ENCODE data around the gene NFE2L1. TPM values are rescaled to one million over a fixed set of nuclear protein-coding genes. Genes with fewer than 3 reads are reported as not detected.

The NFE2L1 gene
- total and polyA plus RNA-seq, 2 of the 8 experiments (the other 6 are each of a cell fraction or from before 2014, with no cell fraction given), result 140 to 143 TPM

DNA sequence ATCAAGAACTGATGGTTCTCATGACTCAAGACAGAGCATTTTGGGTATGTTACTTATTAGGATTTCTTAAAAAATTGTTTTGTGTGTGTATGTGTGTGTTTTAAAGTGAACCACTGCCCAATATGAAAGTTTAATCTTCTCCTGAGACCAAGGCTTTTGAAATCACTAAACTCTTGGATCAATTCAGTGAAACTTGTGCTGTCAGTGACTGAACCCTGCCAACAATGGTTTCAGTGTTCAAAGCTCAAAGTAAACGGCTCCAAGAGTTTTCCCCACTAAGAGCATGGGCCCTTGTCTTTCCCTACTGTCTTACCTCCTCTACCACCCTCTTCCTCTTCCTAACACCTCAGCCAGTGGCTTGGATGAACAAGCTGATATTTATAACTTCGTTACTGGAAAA is 22.0 kb downstream of the NFE2L1 start:
- H4K91ac ChIP-seq (replicated peaks; ENCODE audit: insufficient read length, low read length), result no peak overlapping the region
- no peak overlapping the region for H3K14ac ChIP-seq (ENCODE audit: insufficient read length)
- no peak overlapping the region for H2BK5ac ChIP-seq (ENCODE audit: low read depth, low read length)
- H3K4me3 ChIP-seq (ENCODE audit: extremely low read depth in 1 of 4, insufficient read depth in 2 of 4, low read depth in 3 of 4, low read length in 4 of 4), result no peak overlapping the region
- H2AK5ac ChIP-seq (ENCODE audit: low read depth, low read length), result no peak overlapping the region
- H3K79me1 ChIP-seq (ENCODE audit: low read depth, low read length), result no peaks in the 10 kb centered on the region
- H3K18ac ChIP-seq (ENCODE audit: extremely low read depth, low read length), result no peak overlapping the region
- no peak overlapping the region for H4K5ac ChIP-seq (ENCODE audit: insufficient read length, low read depth, low read length)
- ChIA-PET POLR2A (ENCODE audit: partially characterized antibody) (interaction anchor here (0.9 to 41.8 kb wide), 5 partner anchors 8 to 33 kb away, joined by 3 to 1227 read pairs (median 213); partner anchors contain the start of genes COPZ2 and NFE2L1), CTCF (ENCODE audit: partially characterized antibody) (interaction anchor here (0.6 to 5.5 kb wide), 6 partner anchors 9 to 578 kb away, joined by 3 to 78 read pairs (median 18); partner anchors contain the start of genes COPZ2 and NFE2L1)
- H3K23ac ChIP-seq (ENCODE audit: insufficient read length), result no peak overlapping the region
- no peak overlapping the region for H3K9ac ChIP-seq (replicated peaks in 1 of 4; ENCODE audit: extremely low read depth in 1 of 4, low read depth in 3 of 4, low read length in 3 of 4)
- no peaks in the 10 kb centered on the region for H3K79me2 ChIP-seq (ENCODE audit: control insufficient read depth in 1 of 2, insufficient read depth in 2 of 2, low read length in 2 of 2)
- no peak overlapping the region for H3K4me2 ChIP-seq (ENCODE audit: insufficient read depth in 1 of 2, low read depth in 2 of 2, low read length in 2 of 2)
- no peak overlapping the region for H2BK120ac ChIP-seq (replicated peaks; ENCODE audit: low read depth, low read length)
- FAIRE-seq (no peak), DNase-seq (ENCODE audit: low read depth in 1 of 2, low spot score in 2 of 2) (no peak)
- no peaks in the 10 kb centered on the region for H3K9me3 ChIP-seq (ENCODE audit: insufficient read depth in 2 of 2, low read depth in 1 of 2, low read length in 1 of 2)
- H2BK20ac ChIP-seq (ENCODE audit: low read length), result no peak overlapping the region
- no peaks in the 10 kb centered on the region for H3K23me2 ChIP-seq (ENCODE audit: low read depth, low read length)
- no peak overlapping the region for H3K56ac ChIP-seq (replicated peaks; ENCODE audit: insufficient read length, low read depth, low read length)
- no peak overlapping the region for H3K4ac ChIP-seq (replicated peaks; ENCODE audit: insufficient read length, low read depth, low read length)
- WGBS, 2 experiments (ENCODE audit: extremely low coverage in 1 of 2, insufficient coverage in 1 of 2, insufficient read length in 1 of 2, insufficient replicate concordance in 2 of 2, low coverage in 1 of 2, low lambda C conversion rate in 2 of 2, missing lambda C conversion rate in 1 of 2), result 49% methylated on average over 2 of the region's 2 CpGs; no CpG with 5 or more reads in 1 of the 2 experiments
- H3K4me1 ChIP-seq (replicated peaks in 1 of 4; ENCODE audit: control insufficient read depth in 3 of 4, insufficient read depth in 4 of 4, low read length in 3 of 4), result peaks cover 0 to 2% (median 0%) of the 10 kb centered on the region in 4 experiments; a peak in 1 of 7 replicates
- H3K36me3 ChIP-seq (ENCODE audit: control insufficient read depth in 2 of 4, insufficient read depth in 4 of 4, low read length in 3 of 4), result peaks cover 13 to 55% (median 30%) of the 10 kb centered on the region in 4 experiments
- no peaks in the 10 kb centered on the region for H3K27me3 ChIP-seq (replicated peaks in 1 of 4; ENCODE audit: control insufficient read depth in 3 of 4, extremely low read depth in 1 of 4, insufficient read depth in 3 of 4, low read length in 3 of 4)
- no peak overlapping the region for H4K8ac ChIP-seq (ENCODE audit: extremely low read depth, insufficient read depth, low read length)
- H2AFZ ChIP-seq (ENCODE audit: low read length), result no peak overlapping the region
- H2BK15ac ChIP-seq (ENCODE audit: low read length), result no peak overlapping the region
- H2BK12ac ChIP-seq (ENCODE audit: low read depth, low read length), result no peak overlapping the region
- no peak overlapping the region for H3K27ac ChIP-seq (ENCODE audit: low read depth, low read length)
- peaks cover 3 to 16% of the 10 kb centered on the region in 2 experiments for H4K20me1 ChIP-seq (replicated peaks in 1 of 2; ENCODE audit: control insufficient read depth in 1 of 2, insufficient read depth in 2 of 2, low read length in 2 of 2)
- TF ChIP-seq KDM1A (IDR thresholded peaks at IDR 0.05; ENCODE audit: borderline replicate concordance, low read length), result no peak
- TF ChIP-seq GTF2F1 (IDR thresholded peaks at IDR 0.05; ENCODE audit: borderline replicate concordance, low read depth, low read length), result no peak
- no peak for TF ChIP-seq TEAD4 (IDR thresholded peaks at IDR 0.05; ENCODE audit: low read depth, low read length)
- no peak for TF ChIP-seq EGR1 (IDR thresholded peaks at IDR 0.05; ENCODE audit: borderline replicate concordance, low read depth, low read length)
- TF ChIP-seq SAP30 (IDR thresholded peaks at IDR 0.05; ENCODE audit: insufficient read depth, insufficient replicate concordance, low read length), result no peak
- no peak for TF ChIP-seq TBP (IDR thresholded peaks at IDR 0.05; ENCODE audit: low read depth, low read length)
- TF ChIP-seq, protein P1, sequence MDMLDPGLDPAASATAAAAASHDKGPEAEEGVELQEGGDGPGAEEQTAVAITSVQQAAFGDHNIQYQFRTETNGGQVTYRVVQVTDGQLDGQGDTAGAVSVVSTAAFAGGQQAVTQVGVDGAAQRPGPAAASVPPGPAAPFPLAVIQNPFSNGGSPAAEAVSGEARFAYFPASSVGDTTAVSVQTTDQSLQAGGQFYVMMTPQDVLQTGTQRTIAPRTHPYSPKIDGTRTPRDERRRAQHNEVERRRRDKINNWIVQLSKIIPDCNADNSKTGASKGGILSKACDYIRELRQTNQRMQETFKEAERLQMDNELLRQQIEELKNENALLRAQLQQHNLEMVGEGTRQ (IDR thresholded peaks at IDR 0.05; ENCODE audit: low read length), result no peak
- TF ChIP-seq FOSL1 (IDR thresholded peaks at IDR 0.05; ENCODE audit: insufficient read depth, low read depth, low read length), result no peak
- no peak for TF ChIP-seq YY1 (IDR thresholded peaks at IDR 0.05; ENCODE audit: low read depth, low read length)
- TF ChIP-seq, protein P2, sequence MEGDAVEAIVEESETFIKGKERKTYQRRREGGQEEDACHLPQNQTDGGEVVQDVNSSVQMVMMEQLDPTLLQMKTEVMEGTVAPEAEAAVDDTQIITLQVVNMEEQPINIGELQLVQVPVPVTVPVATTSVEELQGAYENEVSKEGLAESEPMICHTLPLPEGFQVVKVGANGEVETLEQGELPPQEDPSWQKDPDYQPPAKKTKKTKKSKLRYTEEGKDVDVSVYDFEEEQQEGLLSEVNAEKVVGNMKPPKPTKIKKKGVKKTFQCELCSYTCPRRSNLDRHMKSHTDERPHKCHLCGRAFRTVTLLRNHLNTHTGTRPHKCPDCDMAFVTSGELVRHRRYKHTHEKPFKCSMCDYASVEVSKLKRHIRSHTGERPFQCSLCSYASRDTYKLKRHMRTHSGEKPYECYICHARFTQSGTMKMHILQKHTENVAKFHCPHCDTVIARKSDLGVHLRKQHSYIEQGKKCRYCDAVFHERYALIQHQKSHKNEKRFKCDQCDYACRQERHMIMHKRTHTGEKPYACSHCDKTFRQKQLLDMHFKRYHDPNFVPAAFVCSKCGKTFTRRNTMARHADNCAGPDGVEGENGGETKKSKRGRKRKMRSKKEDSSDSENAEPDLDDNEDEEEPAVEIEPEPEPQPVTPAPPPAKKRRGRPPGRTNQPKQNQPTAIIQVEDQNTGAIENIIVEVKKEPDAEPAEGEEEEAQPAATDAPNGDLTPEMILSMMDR (IDR thresholded peaks at IDR 0.05; ENCODE audit: control extremely low read depth in 1 of 3, insufficient read depth in 1 of 3, low read depth in 1 of 3, low read length in 3 of 3), result no peak

Data from H1 (cell line).